Cardiac fibroblast (primary cell): Measurements from ENCODE around the gene ASIP.

Experiments used
- DNase-seq, 2 donors: peaks; one replicate each; pipeline versions ENCODE4 v3.0.0 to v3.0.0-alpha.2; 2010; ENCODE audit warnings: low read depth in 2 of 2
- H3K4me3 ChIP-seq, 2 donors: replicated peaks in 1 of 2; 1 replicate in 1 of 2; 2 replicates in 1 of 2; pipeline ENCODE4 v1.5.1; 2011; ENCODE audit warnings: low read depth in 2 of 2, low read length in 2 of 2, mild to moderate bottlenecking in 2 of 2, moderate library complexity in 1 of 2
- TF ChIP-seq, protein P1 (sequence below): IDR thresholded peaks from one replicate; pipeline ENCODE4 v1.5.1; 2011; ENCODE audit warnings: low read depth, mild to moderate bottlenecking, low read length, inconsistent platforms

ASIP gene

GRCh38 chr20:34310481-34311117 is 69.4 kb downstream of the ASIP start:
- TF ChIP-seq, protein P1, sequence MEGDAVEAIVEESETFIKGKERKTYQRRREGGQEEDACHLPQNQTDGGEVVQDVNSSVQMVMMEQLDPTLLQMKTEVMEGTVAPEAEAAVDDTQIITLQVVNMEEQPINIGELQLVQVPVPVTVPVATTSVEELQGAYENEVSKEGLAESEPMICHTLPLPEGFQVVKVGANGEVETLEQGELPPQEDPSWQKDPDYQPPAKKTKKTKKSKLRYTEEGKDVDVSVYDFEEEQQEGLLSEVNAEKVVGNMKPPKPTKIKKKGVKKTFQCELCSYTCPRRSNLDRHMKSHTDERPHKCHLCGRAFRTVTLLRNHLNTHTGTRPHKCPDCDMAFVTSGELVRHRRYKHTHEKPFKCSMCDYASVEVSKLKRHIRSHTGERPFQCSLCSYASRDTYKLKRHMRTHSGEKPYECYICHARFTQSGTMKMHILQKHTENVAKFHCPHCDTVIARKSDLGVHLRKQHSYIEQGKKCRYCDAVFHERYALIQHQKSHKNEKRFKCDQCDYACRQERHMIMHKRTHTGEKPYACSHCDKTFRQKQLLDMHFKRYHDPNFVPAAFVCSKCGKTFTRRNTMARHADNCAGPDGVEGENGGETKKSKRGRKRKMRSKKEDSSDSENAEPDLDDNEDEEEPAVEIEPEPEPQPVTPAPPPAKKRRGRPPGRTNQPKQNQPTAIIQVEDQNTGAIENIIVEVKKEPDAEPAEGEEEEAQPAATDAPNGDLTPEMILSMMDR: no peak
- H3K4me3 ChIP-seq: no peak overlapping the region
- DNase-seq: no peak

DNA sequence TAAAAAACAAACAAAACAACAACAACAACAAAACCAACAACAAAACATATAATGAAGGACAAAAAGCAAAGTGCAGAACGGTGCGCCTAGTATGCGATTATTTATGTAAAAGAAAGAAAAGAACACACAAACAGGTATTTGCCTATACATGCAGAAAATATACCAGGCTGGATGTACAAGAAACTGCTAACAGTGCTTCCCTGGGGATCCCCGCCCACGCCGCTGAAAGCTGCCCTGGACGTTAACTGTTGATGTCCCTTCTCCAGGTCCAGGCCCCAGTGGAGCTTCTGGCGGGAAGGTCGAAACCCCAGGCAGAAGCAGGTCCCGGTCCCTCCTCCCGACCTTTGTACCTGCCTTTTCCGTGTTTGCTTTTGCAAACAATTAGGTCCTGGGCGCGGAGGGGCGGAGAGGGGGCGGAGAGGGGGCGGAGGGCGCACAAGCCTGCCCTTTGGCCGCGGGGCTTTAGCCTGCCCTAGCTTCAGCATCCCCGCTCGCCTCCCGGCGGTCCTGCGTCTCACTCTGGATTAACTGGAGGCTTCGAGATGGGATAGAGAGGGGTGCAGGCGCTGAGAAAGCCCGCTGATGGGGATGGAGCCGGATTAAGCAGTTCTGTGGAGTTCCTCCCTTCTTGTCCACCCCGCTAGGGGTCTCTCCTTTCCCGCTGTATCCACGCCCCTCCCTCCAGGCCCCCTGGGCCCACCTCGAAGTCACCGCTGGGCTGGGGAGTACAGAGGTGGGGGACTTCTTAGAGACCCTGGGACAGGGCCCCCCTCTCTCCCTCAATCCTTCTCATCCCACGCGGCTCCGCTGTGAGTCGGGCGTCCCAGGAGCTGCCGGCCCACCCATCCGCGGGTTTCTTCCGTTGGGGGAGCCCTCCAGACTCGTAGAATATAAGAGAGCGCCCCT is 70.1 kb downstream of the ASIP start:
- TF ChIP-seq, protein P1: peak; percentile 23
- peak overlapping the region in 1 of 2 donors; percentile 10 for H3K4me3 ChIP-seq
- no peak for DNase-seq

- TF ChIP-seq, protein P1: no peak
- H3K4me3 ChIP-seq: peak overlapping the region in 1 of 2 donors; percentile 34
- DNase-seq: no peak
Observed at GRCh38 chr20:34312024-34312460, 70.8 kb downstream of the ASIP start.

GRCh38 chr20:34312544-34313217 is 71.5 kb downstream of the ASIP start:
- peak overlapping the region; percentile 26 to 34 for H3K4me3 ChIP-seq
- TF ChIP-seq, protein P1: peak; percentile 100
- DNase-seq: peak; percentile 88 to 89

- no peak for DNase-seq
- TF ChIP-seq, protein P1: no peak
- H3K4me3 ChIP-seq: no peak overlapping the region
Observed at GRCh38 chr20:34315236-34315635, 74.0 kb downstream of the ASIP start.

- no peak overlapping the region for H3K4me3 ChIP-seq
- DNase-seq: peak in 1 of 2 donors; percentile 69
- TF ChIP-seq, protein P1: no peak
Observed at GRCh38 chr20:34316196-34316814, 75.1 kb downstream of the ASIP start.
